ENCODE results near the gene GMEB1. TPM values are rescaled to one million over a fixed set of nuclear protein-coding genes. Genes with fewer than 3 reads are reported as not detected.
"Not testable (repeated sequence)": the region's sequence is repeated elsewhere in the genome, so short reads cannot be mapped to it uniquely, and the experiment has no call there.

The GMEB1 gene
- total RNA-seq, 1 experiment from 2014 or later = 8.8 TPM

GRCh38 chr1:28721927-28722326 is 53.3 kb downstream of the GMEB1 start:
- not testable (repeated sequence) for H3K27me3 ChIP-seq (ENCODE audit: low read length); DNase-seq; H3K4me2 ChIP-seq (ENCODE audit: low read depth, low read length, poor library complexity, severe bottlenecking); H3K4me3 ChIP-seq (ENCODE audit: low read length); H3K9me2 ChIP-seq (replicated peaks; ENCODE audit: insufficient read depth, low read length); H3K79me2 ChIP-seq (ENCODE audit: low read length); H2AFZ ChIP-seq (ENCODE audit: low read length); H4K20me1 ChIP-seq (ENCODE audit: insufficient read depth, low read depth, low read length); H3K9ac ChIP-seq (ENCODE audit: low read length); H3K4me1 ChIP-seq (ENCODE audit: low read length); H3K27ac ChIP-seq (ENCODE audit: low read length); H3K36me3 ChIP-seq (ENCODE audit: insufficient read depth, low read length); H3K9me3 ChIP-seq (ENCODE audit: low read length)

GRCh38 chr1:28725365-28725764 is 56.8 kb downstream of the GMEB1 start:
- not testable (repeated sequence) for H3K4me2 ChIP-seq (ENCODE audit: low read depth, low read length, poor library complexity, severe bottlenecking); H4K20me1 ChIP-seq (ENCODE audit: insufficient read depth, low read depth, low read length); H3K4me3 ChIP-seq (ENCODE audit: low read length); H3K79me2 ChIP-seq (ENCODE audit: low read length); H3K27ac ChIP-seq (ENCODE audit: low read length); DNase-seq; H3K9me2 ChIP-seq (replicated peaks; ENCODE audit: insufficient read depth, low read length); H3K9me3 ChIP-seq (ENCODE audit: low read length); H3K4me1 ChIP-seq (ENCODE audit: low read length); H3K27me3 ChIP-seq (ENCODE audit: low read length); H3K9ac ChIP-seq (ENCODE audit: low read length); H3K36me3 ChIP-seq (ENCODE audit: insufficient read depth, low read length); H2AFZ ChIP-seq (ENCODE audit: low read length)

GRCh38 chr1:28735961-28736449 is 67.4 kb downstream of the GMEB1 start:
- Histone ChIP-seq H3K79me2 (ENCODE audit: low read length) (peaks cover 42% of the 10 kb centered on the region), H3K36me3 (ENCODE audit: insufficient read depth, low read length) (peaks cover 22% of the 10 kb centered on the region; the same call in 1 of the 2 replicates), H3K4me2 (ENCODE audit: low read depth, low read length, poor library complexity, severe bottlenecking) (peak overlapping the region; percentile 81), H3K9me3 (ENCODE audit: low read length) (no peaks in the 10 kb centered on the region), H3K9me2 (replicated peaks; ENCODE audit: insufficient read depth, low read length) (no peaks in the 10 kb centered on the region), H3K9ac (ENCODE audit: low read length) (peak overlapping the region; percentile 95), H2AFZ (ENCODE audit: low read length) (peak overlapping the region; percentile 79), H3K27ac (ENCODE audit: low read length) (peak overlapping the region; percentile 69), H3K27me3 (ENCODE audit: low read length) (no peaks in the 10 kb centered on the region), H3K4me1 (ENCODE audit: low read length) (peaks cover 28% of the 10 kb centered on the region), H4K20me1 (ENCODE audit: insufficient read depth, low read depth, low read length) (peaks cover 24% of the 10 kb centered on the region), H3K4me3 (ENCODE audit: low read length) (peak overlapping the region; percentile 82)
- no peak for DNase-seq

GRCh38 chr1:28736450-28737306 is 68.1 kb downstream of the GMEB1 start, which contains the start of gene YTHDF2:
Gene YTHDF2 (plus strand): TSS chr1:28736940. CDS start chr1:28737121, 181 bp downstream.
- Histone ChIP-seq H4K20me1 (ENCODE audit: insufficient read depth, low read depth, low read length) (peaks cover 31% of the 10 kb centered on the region), H3K4me1 (ENCODE audit: low read length) (peaks cover 28% of the 10 kb centered on the region), H3K36me3 (ENCODE audit: insufficient read depth, low read length) (peaks cover 27% of the 10 kb centered on the region), H3K4me2 (ENCODE audit: low read depth, low read length, poor library complexity, severe bottlenecking) (peak within 1 kb of the TSS; percentile 81), H3K27me3 (ENCODE audit: low read length) (no peaks in the 10 kb centered on the region), H2AFZ (ENCODE audit: low read length) (peak within 1 kb of the TSS; percentile 79), H3K9me2 (replicated peaks; ENCODE audit: insufficient read depth, low read length) (no peaks in the 10 kb centered on the region), H3K9me3 (ENCODE audit: low read length) (no peaks in the 10 kb centered on the region), H3K27ac (ENCODE audit: low read length) (peak within 1 kb of the TSS; percentile 77), H3K9ac (ENCODE audit: low read length) (peak within 1 kb of the TSS; percentile 95), H3K79me2 (ENCODE audit: low read length) (peaks cover 49% of the 10 kb centered on the region), H3K4me3 (ENCODE audit: low read length) (peak within 1 kb of the TSS; percentile 82)
- DNase-seq = peak; percentile 99

- Histone ChIP-seq H2AFZ (ENCODE audit: low read length) (no peak overlapping the region), H4K20me1 (ENCODE audit: insufficient read depth, low read depth, low read length) (peaks cover 39% of the 10 kb centered on the region), H3K4me3 (ENCODE audit: low read length) (peak overlapping the region; percentile 82), H3K36me3 (ENCODE audit: insufficient read depth, low read length) (peaks cover 36% of the 10 kb centered on the region), H3K4me1 (ENCODE audit: low read length) (peaks cover 28% of the 10 kb centered on the region), H3K9me2 (replicated peaks; ENCODE audit: insufficient read depth, low read length) (no peaks in the 10 kb centered on the region), H3K27ac (ENCODE audit: low read length) (peak overlapping the region; percentile 77), H3K4me2 (ENCODE audit: low read depth, low read length, poor library complexity, severe bottlenecking) (peak overlapping the region; percentile 81), H3K27me3 (ENCODE audit: low read length) (no peaks in the 10 kb centered on the region), H3K9me3 (ENCODE audit: low read length) (no peaks in the 10 kb centered on the region), H3K9ac (ENCODE audit: low read length) (peak overlapping the region; percentile 95), H3K79me2 (ENCODE audit: low read length) (peaks cover 57% of the 10 kb centered on the region)
- peak; percentile 75 for DNase-seq
These were observed 68.9 kb downstream of the GMEB1 start for GRCh38 chr1:28737307-28738132.

GRCh38 chr1:28740118-28740517 is 71.5 kb downstream of the GMEB1 start:
- Histone ChIP-seq H3K79me2 (ENCODE audit: low read length) (peaks cover 83% of the 10 kb centered on the region), H3K9me2 (replicated peaks; ENCODE audit: insufficient read depth, low read length) (no peaks in the 10 kb centered on the region), H3K9ac (ENCODE audit: low read length) (no peak overlapping the region), H3K9me3 (ENCODE audit: low read length) (no peaks in the 10 kb centered on the region), H3K27me3 (ENCODE audit: low read length) (no peaks in the 10 kb centered on the region), H2AFZ (ENCODE audit: low read length) (no peak overlapping the region), H3K4me1 (ENCODE audit: low read length) (peaks cover 30% of the 10 kb centered on the region), H3K36me3 (ENCODE audit: insufficient read depth, low read length) (peaks cover 58% of the 10 kb centered on the region), H4K20me1 (ENCODE audit: insufficient read depth, low read depth, low read length) (peaks cover 57% of the 10 kb centered on the region), H3K4me3 (ENCODE audit: low read length) (no peak overlapping the region), H3K4me2 (ENCODE audit: low read depth, low read length, poor library complexity, severe bottlenecking) (no peak overlapping the region), H3K27ac (ENCODE audit: low read length) (no peak overlapping the region)
- no peak for DNase-seq

GRCh38 chr1:28744184-28744583 is 75.6 kb downstream of the GMEB1 start:
- no peaks in the 10 kb centered on the region for H3K9me3 ChIP-seq (ENCODE audit: low read length)
- no peak overlapping the region for H3K9ac ChIP-seq (ENCODE audit: low read length)
- no peaks in the 10 kb centered on the region for H3K27me3 ChIP-seq (ENCODE audit: low read length)
- no peak overlapping the region for H3K4me2 ChIP-seq (ENCODE audit: low read depth, low read length, poor library complexity, severe bottlenecking)
- no peak overlapping the region for H3K4me3 ChIP-seq (ENCODE audit: low read length)
- H4K20me1 ChIP-seq (ENCODE audit: insufficient read depth, low read depth, low read length) = peaks cover 73% of the 10 kb centered on the region
- no peak for DNase-seq
- peaks cover 17% of the 10 kb centered on the region for H3K4me1 ChIP-seq (ENCODE audit: low read length)
- H2AFZ ChIP-seq (ENCODE audit: low read length) = no peak overlapping the region
- peaks cover 78% of the 10 kb centered on the region for H3K36me3 ChIP-seq (ENCODE audit: insufficient read depth, low read length)
- no peaks in the 10 kb centered on the region for H3K9me2 ChIP-seq (replicated peaks; ENCODE audit: insufficient read depth, low read length)
- H3K27ac ChIP-seq (ENCODE audit: low read length) = no peak overlapping the region
- peaks cover 100% of the 10 kb centered on the region for H3K79me2 ChIP-seq (ENCODE audit: low read length)

- H3K27me3 ChIP-seq (ENCODE audit: low read length) = no peaks in the 10 kb centered on the region
- no peak overlapping the region for H3K4me3 ChIP-seq (ENCODE audit: low read length)
- no peaks in the 10 kb centered on the region for H3K9me3 ChIP-seq (ENCODE audit: low read length)
- peaks cover 10% of the 10 kb centered on the region; the same call in 1 of the 2 replicates for H3K4me1 ChIP-seq (ENCODE audit: low read length)
- H3K36me3 ChIP-seq (ENCODE audit: insufficient read depth, low read length) = peaks cover 74% of the 10 kb centered on the region
- H3K9me2 ChIP-seq (replicated peaks; ENCODE audit: insufficient read depth, low read length) = no peaks in the 10 kb centered on the region
- H2AFZ ChIP-seq (ENCODE audit: low read length) = no peak overlapping the region
- H3K4me2 ChIP-seq (ENCODE audit: low read depth, low read length, poor library complexity, severe bottlenecking) = no peak overlapping the region
- no peak for DNase-seq
- no peak overlapping the region for H3K9ac ChIP-seq (ENCODE audit: low read length)
- H4K20me1 ChIP-seq (ENCODE audit: insufficient read depth, low read depth, low read length) = peaks cover 69% of the 10 kb centered on the region
- H3K79me2 ChIP-seq (ENCODE audit: low read length) = peaks cover 100% of the 10 kb centered on the region
- no peak overlapping the region for H3K27ac ChIP-seq (ENCODE audit: low read length)
These were observed 77.1 kb downstream of the GMEB1 start for GRCh38 chr1:28745653-28746173.

Measured in Karpas-422 (cell line).